Osteocyte (in vitro differentiated cells): ENCODE data around the gene SMTN. TPM values are rescaled to one million over a fixed set of nuclear protein-coding genes. Genes with fewer than 3 reads are reported as not detected.
A peak's percentile ranks its signal among the peaks of the same experiment; 100 is the strongest.

Experiments
- DNase-seq: peaks from one replicate; pipeline ENCODE4 v3.0.0; 2021; ENCODE audit warnings: mixed read lengths; ENCODE audit not compliant: unreplicated experiment; ENCODE audit errors: extremely low spot score
- H3K27ac Mint-ChIP-seq: one replicate; pipeline ENCODE4 v1.8.0; 2021; ENCODE audit warnings: mild to moderate bottlenecking, mixed read lengths; ENCODE audit not compliant: unreplicated experiment
- H3K27me3 Mint-ChIP-seq: one replicate; pipeline ENCODE4 v1.8.0; 2021; ENCODE audit warnings: mixed read lengths; ENCODE audit not compliant: unreplicated experiment
- H3K36me3 Mint-ChIP-seq: one replicate; pipeline ENCODE4 v1.8.0; 2021; ENCODE audit warnings: mixed read lengths; ENCODE audit not compliant: unreplicated experiment
- H3K4me1 Mint-ChIP-seq: one replicate; pipeline ENCODE4 v1.8.0; 2021; ENCODE audit warnings: mixed read lengths; ENCODE audit not compliant: unreplicated experiment
- H3K4me3 Mint-ChIP-seq: one replicate; pipeline ENCODE4 v1.8.0; 2021; ENCODE audit warnings: mild to moderate bottlenecking, moderate library complexity, mixed read lengths; ENCODE audit not compliant: unreplicated experiment
- H3K9me3 Mint-ChIP-seq: one replicate; pipeline ENCODE4 v1.8.0; 2021; ENCODE audit warnings: mixed read lengths; ENCODE audit not compliant: unreplicated experiment
- long read RNA-seq: library from polyadenylated mRNA; unstranded; transcript quantifications from one replicate; pipeline ENCODE4 v2.0.0, GENCODE V29; 2021
- total RNA-seq: library from RNA; stranded (reverse); gene quantifications from 2 replicates; pipeline ENCODE4 v1.2.1, GENCODE V29; 2021
- TF ChIP-seq, protein P1 (sequence below): fragments of 200-600 bp; sonication (generic); IDR thresholded peaks from 2 replicates; pipeline ENCODE4 v1.5.0; 2021; ENCODE audit warnings: antibody characterized with exemption, mild to moderate bottlenecking, moderate library complexity

The SMTN gene
- total RNA-seq: 27.2 and 31.8 TPM in 2 replicates
- long read RNA-seq, partial matches to known transcripts: 0 of 1 reads
- long read RNA-seq, other reads (novel, unspliced or antisense): 1 of 1 reads

DNA sequence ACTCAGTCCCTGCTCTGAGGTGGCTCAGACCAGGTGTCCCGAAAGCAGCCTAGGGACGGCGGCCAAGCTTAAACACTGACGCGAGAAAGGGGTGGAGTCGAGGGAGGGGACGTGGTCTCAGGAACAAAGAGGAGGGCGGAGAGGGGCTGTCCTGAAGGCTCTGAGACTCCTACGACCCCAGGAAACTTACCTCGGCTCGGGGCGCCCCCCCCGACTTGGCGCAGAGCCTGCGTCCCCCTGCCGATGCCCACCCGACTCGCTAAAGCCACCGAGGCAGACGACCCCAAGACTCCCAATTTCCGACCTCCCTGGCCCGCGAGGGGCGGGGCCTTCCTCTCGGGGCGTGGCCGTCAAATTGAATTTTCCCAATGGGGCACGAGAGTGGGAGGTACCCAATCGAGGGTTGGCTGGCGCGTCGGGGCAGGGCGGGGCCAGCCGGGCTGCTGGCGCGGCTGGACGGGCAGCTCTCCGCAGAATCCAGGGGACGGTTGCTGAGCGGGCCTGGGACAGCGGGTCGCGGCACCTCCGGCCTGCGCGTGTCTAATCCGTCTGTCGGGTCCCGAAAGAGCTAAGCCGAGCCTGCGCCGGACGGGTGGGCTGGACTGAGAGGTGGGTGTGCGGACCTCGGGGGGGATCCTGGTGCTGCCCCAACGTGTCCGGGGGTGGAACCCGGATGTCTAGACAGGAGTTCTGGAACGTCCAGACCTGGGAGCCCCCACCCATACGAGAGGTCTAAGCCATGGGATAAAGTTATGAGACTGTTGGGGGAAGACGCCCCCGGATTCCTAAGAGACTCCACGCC is at the start of gene SMTN:
Gene SMTN (plus strand): TSS at position 471 of the 802 bp plus-strand sequence. CDS start 1,941 bp downstream, outside the sequence.
- Mint-ChIP-seq H3K27ac (peak within 1 kb of the TSS; percentile 95), H3K27me3 (no peaks in the 10 kb centered on the region), H3K4me3 (peak within 1 kb of the TSS; percentile 89), H3K4me1 (peaks cover 40% of the 10 kb centered on the region), H3K36me3 (no peaks in the 10 kb centered on the region), H3K9me3 (no peaks in the 10 kb centered on the region)
- TF ChIP-seq, protein P1, sequence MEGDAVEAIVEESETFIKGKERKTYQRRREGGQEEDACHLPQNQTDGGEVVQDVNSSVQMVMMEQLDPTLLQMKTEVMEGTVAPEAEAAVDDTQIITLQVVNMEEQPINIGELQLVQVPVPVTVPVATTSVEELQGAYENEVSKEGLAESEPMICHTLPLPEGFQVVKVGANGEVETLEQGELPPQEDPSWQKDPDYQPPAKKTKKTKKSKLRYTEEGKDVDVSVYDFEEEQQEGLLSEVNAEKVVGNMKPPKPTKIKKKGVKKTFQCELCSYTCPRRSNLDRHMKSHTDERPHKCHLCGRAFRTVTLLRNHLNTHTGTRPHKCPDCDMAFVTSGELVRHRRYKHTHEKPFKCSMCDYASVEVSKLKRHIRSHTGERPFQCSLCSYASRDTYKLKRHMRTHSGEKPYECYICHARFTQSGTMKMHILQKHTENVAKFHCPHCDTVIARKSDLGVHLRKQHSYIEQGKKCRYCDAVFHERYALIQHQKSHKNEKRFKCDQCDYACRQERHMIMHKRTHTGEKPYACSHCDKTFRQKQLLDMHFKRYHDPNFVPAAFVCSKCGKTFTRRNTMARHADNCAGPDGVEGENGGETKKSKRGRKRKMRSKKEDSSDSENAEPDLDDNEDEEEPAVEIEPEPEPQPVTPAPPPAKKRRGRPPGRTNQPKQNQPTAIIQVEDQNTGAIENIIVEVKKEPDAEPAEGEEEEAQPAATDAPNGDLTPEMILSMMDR: no peak
- peak; percentile 96 for DNase-seq

DNA sequence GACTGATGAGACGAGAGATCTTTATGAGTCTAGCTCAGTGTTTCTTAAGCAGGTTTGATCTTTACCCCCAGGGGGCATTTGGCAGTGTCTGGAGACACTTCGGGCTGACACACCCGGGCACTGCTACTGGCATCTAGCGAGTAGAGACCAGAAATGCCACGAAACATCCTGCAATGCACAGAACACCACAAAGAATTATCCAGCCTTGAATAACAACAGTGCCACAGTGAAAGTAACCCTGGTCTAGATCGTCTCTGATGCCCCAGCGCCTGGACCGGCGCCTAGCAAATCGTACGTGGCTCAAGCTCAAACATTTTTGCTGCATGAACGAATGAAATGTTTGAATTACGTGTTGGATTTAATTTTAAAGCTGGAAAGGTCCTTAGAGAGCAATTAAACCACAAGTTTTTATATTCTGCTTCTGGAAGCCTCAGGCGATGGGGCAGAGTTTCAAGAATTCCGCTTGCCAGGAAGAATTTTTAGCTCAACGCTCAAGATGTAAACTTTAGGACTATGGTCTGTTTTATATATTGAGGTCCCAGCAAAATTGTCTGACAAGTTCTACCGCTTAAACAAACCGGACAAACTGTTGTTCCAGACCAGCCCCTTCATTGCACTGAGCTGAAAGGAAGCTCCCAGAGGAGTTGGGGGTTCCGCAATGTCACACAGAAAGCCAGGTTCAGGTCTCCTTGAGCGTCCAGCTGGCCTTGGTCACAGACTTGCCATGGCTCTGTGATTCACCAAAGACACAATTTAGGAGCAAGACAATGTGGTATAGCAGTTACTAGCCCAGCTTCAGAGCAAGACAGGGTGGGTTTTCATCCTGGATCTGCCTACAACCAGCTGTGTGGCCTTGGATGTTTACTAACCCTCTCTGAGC is 44.2 kb upstream of the SMTN start:
- Mint-ChIP-seq H3K36me3 (no peaks in the 10 kb centered on the region), H3K27me3 (peaks cover 11% of the 10 kb centered on the region), H3K9me3 (no peaks in the 10 kb centered on the region), H3K4me1 (peaks cover 15% of the 10 kb centered on the region), H3K27ac (peak overlapping the region; percentile 48), H3K4me3 (peak overlapping the region; percentile 6)
- TF ChIP-seq, protein P1: no peak
- no peak for DNase-seq

DNA sequence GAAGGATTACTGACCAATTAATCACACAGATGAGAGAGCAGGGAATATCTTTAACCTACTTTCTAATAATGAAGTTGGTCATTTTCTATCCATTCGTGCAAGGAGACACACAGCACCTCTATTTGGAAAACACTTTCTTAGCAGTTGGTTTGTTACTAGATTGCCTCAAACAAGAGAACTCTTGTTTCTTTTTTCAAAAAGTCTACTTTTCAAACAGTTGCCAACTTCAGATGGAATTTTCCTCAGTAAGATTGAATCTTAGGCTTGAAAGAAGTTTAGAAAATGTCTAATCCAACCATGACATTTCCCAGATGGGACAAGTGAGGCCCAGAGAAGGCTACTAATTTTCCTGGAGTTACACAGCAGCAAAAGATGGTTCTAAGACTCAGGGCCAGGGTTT is 42.4 kb upstream of the SMTN start:
- Mint-ChIP-seq H3K36me3 (no peaks in the 10 kb centered on the region), H3K9me3 (no peaks in the 10 kb centered on the region), H3K27me3 (peaks cover 11% of the 10 kb centered on the region), H3K4me1 (peaks cover 15% of the 10 kb centered on the region), H3K4me3 (no peak overlapping the region), H3K27ac (no peak overlapping the region)
- no peak for DNase-seq
- TF ChIP-seq, protein P1: no peak

- Mint-ChIP-seq H3K9me3 (no peaks in the 10 kb centered on the region), H3K27me3 (peaks cover 11% of the 10 kb centered on the region), H3K4me3 (no peak overlapping the region), H3K36me3 (no peaks in the 10 kb centered on the region), H3K27ac (no peak overlapping the region), H3K4me1 (peaks cover 15% of the 10 kb centered on the region)
- no peak for DNase-seq
- TF ChIP-seq, protein P1: no peak
Measured at GRCh38 chr22:31039393-31039792, 41.7 kb upstream of the SMTN start.
